ENCODE results near the gene ZBTB40. TPM values are rescaled to one million over a fixed set of nuclear protein-coding genes. Genes with fewer than 3 reads are reported as not detected.

ZBTB40 gene
- total RNA-seq, 1 donor = 15.5 TPM

DNA sequence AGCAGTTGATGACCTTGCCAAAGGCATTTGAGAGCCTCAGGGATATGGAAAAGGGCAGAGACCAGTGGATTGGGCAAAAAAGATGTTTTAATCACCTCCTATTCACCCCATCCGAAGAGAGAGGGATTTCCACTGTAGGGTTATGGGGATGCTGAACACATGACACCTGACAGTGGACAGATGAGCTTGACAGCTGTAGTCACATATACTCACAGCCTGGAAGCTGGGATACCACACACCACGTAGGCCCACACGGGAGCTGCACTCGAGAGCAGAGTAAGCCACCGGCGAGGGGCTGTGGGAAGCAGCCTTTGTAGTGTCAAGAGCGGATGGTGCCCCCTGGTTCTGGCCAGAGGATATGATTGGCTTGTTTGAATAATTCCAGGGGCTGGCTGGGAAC lies 20.0 kb downstream of the ZBTB40 start:
- TF ChIP-seq, protein P1, sequence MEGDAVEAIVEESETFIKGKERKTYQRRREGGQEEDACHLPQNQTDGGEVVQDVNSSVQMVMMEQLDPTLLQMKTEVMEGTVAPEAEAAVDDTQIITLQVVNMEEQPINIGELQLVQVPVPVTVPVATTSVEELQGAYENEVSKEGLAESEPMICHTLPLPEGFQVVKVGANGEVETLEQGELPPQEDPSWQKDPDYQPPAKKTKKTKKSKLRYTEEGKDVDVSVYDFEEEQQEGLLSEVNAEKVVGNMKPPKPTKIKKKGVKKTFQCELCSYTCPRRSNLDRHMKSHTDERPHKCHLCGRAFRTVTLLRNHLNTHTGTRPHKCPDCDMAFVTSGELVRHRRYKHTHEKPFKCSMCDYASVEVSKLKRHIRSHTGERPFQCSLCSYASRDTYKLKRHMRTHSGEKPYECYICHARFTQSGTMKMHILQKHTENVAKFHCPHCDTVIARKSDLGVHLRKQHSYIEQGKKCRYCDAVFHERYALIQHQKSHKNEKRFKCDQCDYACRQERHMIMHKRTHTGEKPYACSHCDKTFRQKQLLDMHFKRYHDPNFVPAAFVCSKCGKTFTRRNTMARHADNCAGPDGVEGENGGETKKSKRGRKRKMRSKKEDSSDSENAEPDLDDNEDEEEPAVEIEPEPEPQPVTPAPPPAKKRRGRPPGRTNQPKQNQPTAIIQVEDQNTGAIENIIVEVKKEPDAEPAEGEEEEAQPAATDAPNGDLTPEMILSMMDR (IDR thresholded peaks at IDR 0.05; ENCODE audit: insufficient read depth, low read depth, low read length) = no peak
- H3K4me3 ChIP-seq (ENCODE audit: low read depth, low read length) = no peak overlapping the region
- no peak for DNase-seq (ENCODE audit: low read depth)

DNA sequence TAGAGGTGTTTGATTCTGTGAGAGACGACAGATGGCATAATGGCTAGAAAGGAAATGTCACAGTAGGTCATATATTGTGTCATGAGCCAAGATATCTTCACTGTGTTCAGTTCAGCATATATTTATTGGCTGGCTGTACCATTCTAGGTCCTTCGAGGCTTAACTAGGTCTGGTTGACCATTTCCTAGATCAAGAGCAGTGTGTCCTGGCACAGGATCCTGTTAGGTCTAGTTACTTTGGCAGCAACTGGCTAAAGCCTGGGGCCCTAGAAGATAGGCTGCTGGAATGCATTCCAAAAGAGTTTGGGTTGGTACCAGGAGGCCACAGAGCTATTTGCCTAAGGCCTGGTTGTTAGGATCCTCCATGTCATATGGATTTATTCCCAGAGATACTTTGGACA lies 20.9 kb downstream of the ZBTB40 start:
- no peak for DNase-seq (ENCODE audit: low read depth)
- TF ChIP-seq, protein P1 (IDR thresholded peaks at IDR 0.05; ENCODE audit: insufficient read depth, low read depth, low read length) = no peak
- no peak overlapping the region for H3K4me3 ChIP-seq (ENCODE audit: low read depth, low read length)

DNA sequence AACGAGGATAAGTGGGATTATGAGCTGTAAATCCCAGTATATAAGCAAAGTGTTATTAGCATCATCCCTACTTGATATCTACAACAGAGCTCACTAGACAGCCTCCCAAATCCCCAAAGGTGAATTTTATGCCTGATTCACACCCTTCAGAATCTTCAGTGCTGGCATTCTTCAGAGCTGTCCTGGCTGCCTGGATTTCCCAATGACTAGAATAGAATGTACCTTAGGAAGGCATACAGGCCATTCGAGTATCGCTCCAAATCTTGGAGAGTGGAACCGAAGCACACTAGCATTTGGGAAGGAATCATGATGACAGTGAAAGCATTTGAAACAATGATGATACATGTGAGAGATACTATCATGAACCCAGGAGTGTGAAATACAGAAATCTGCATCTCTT lies 22.3 kb downstream of the ZBTB40 start:
- TF ChIP-seq, protein P1 (IDR thresholded peaks at IDR 0.05; ENCODE audit: insufficient read depth, low read depth, low read length) = no peak
- DNase-seq (ENCODE audit: low read depth) = no peak
- no peak overlapping the region for H3K4me3 ChIP-seq (ENCODE audit: low read depth, low read length)

DNA sequence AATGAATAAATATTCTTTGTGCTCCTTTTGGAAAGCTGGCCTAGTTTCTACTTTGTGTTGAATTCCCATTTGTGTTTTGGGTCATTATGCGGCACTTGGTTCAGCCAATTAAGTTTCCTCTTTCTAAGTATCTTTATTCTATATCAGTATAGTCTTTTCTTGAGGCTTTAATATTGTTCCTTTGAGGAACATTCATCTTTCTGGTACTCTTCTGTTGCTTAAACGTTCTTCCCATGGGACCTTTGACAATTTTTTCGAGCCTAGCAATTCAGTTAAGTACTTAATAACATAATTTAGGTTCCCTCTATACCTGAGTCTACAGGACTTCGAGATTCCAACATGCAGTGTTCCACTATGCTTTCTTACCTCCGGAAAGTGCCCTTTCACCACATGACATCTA lies 24.9 kb downstream of the ZBTB40 start:
- H3K4me3 ChIP-seq (ENCODE audit: low read depth, low read length) = no peak overlapping the region
- TF ChIP-seq, protein P1 (IDR thresholded peaks at IDR 0.05; ENCODE audit: insufficient read depth, low read depth, low read length) = no peak
- DNase-seq (ENCODE audit: low read depth) = no peak

DNA sequence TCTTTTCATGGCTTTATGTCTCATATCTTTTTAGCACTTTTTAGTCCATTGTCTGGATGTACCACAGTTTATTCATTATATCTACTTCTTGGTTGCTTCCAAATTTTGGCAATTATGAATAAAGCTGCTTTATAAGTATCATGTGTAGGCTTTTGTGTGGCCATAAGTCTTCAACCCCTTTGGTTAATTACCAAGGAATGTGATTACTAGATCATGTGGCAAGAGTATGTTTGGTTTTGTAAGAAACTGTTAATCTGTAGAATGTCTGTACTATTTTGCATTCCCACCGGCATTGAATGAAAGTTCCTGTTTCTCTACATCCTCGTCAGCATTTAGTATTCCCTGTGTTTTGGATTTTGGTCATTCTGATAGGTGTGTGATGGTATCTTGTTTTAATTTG lies 31.5 kb downstream of the ZBTB40 start:
- TF ChIP-seq, protein P1 (IDR thresholded peaks at IDR 0.05; ENCODE audit: insufficient read depth, low read depth, low read length) = no peak
- H3K4me3 ChIP-seq (ENCODE audit: low read depth, low read length) = no peak overlapping the region
- DNase-seq (ENCODE audit: low read depth) = no peak

DNA sequence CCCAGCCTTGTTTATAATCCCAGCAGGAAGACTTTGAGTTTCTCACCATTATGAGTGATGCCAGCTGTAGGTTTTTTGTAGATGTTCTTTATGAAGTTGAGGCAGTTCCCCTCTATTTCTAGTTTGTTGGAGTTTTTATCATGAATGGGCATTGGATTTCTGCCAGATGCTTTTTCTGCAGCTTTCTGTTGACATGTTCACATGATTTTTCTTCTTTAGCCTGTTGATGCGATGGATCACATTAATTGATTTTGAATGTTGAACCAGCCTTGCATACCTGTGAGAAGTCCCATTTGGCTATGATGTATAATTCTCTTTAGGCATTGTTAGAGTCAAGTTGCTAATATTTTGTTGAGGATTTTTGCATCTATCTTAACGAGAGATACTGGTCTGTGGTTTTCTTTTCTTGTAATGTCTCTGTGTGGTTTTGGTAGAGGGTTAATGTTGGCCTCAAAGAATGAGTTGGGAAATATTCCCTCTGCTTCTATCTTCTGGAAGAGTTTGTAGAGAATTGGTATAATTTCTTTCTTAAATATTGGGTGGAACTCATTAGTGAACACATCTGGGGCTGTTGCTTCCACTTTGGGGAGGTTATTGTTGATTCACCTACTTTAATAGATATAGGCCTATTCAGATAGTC lies 33.2 kb downstream of the ZBTB40 start:
- no peak overlapping the region for H3K4me3 ChIP-seq (ENCODE audit: low read depth, low read length)
- no peak for DNase-seq (ENCODE audit: low read depth)
- TF ChIP-seq, protein P1 (IDR thresholded peaks at IDR 0.05; ENCODE audit: insufficient read depth, low read depth, low read length) = no peak

DNA sequence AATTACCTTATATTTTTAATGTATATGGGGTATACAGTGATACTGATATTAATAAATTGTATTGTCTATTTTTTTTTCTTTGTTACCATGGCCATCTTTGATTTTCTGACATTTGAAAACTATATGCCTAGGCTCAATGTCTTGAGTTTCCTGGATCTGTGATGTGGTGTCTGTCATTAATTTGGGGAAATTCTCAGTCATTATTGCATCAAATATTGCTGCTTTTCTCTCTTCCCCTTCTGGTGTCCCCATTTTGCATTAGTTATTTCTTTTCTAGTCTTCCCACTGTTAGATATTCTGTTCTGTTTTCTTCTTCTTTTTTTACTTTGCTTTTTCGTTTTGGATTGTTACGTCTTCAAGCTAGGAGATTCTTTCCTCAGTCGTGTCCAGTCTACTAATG lies 33.8 kb downstream of the ZBTB40 start:
- DNase-seq (ENCODE audit: low read depth) = no peak
- TF ChIP-seq, protein P1 (IDR thresholded peaks at IDR 0.05; ENCODE audit: insufficient read depth, low read depth, low read length) = no peak
- no peak overlapping the region for H3K4me3 ChIP-seq (ENCODE audit: low read depth, low read length)

All from fibroblast of villous mesenchyme (primary cell).